ENCODE results near the gene ACTR10.
"Not testable (repeated sequence)": the region's sequence is repeated elsewhere in the genome, so short reads cannot be mapped to it uniquely, and the experiment has no call there.

ACTR10 gene

GRCh38 chr14:58227096-58227819 lies 27.3 kb downstream of the ACTR10 start:
- DNase-seq = no peak

GRCh38 chr14:58238252-58239243 lies 38.6 kb downstream of the ACTR10 start:
- DNase-seq = peak; percentile 77

- peak; percentile 88 for DNase-seq
Measured at GRCh38 chr14:58239244-58240195, 39.6 kb downstream of the ACTR10 start.

- no peak for DNase-seq
Measured at GRCh38 chr14:58243790-58244555, 44.0 kb downstream of the ACTR10 start.

GRCh38 chr14:58244556-58245387 lies 44.8 kb downstream of the ACTR10 start, which contains the start of gene PSMA3:
Gene PSMA3, plus strand, starts transcription at chr14:58244843. Its CDS starts 78 bp downstream, at chr14:58244921.
- DNase-seq = peak; percentile 99

- no peak for DNase-seq
Measured at GRCh38 chr14:58245562-58245961, 45.6 kb downstream of the ACTR10 start.

- no peak for DNase-seq
Measured at GRCh38 chr14:58249611-58250010, 49.7 kb downstream of the ACTR10 start.

GRCh38 chr14:58258156-58258555 lies 58.2 kb downstream of the ACTR10 start:
- DNase-seq = no peak

GRCh38 chr14:58262005-58262404 lies 62.1 kb downstream of the ACTR10 start:
- DNase-seq = not testable (repeated sequence)

GRCh38 chr14:58265401-58265800 lies 65.5 kb downstream of the ACTR10 start:
- DNase-seq = no peak

GRCh38 chr14:58270628-58271027 lies 70.7 kb downstream of the ACTR10 start:
- no peak for DNase-seq

GRCh38 chr14:58272588-58273372 lies 72.8 kb downstream of the ACTR10 start:
- DNase-seq = no peak

- no peak for DNase-seq
Measured at GRCh38 chr14:58274881-58275280, 74.9 kb downstream of the ACTR10 start.

- no peak for DNase-seq
Measured at GRCh38 chr14:58275527-58276190, 75.7 kb downstream of the ACTR10 start.

- no peak for DNase-seq
Measured at GRCh38 chr14:58276208-58276607, 76.3 kb downstream of the ACTR10 start.

- no peak for DNase-seq
Measured at GRCh38 chr14:58278177-58278576, 78.2 kb downstream of the ACTR10 start.

- DNase-seq = peak; percentile 57
Measured at GRCh38 chr14:58280954-58281787, 81.2 kb downstream of the ACTR10 start.

- DNase-seq = no peak
Measured at GRCh38 chr14:58281969-58282368, 82.0 kb downstream of the ACTR10 start.
